ENCODE measurements around the gene ADH1A.

DNA sequence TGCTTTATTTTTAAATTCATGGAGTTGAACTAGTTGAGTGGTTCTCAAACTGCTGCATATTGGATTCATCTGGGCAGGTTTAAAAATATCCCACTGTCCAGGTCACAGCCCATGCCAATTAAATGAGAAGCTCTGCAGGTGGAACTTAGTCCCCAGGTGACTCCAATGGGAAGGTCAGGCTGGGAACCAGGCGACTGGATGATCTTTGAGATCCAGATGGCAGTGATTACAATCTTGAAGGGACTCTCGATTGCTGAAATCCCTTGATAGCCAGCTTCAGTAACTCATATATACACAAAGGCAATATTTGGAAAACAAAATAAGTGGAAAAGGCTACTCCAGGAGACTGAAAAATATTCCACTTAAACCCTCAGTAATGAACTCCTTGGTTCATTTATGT is 8.1 kb downstream of the ADH1A start:
- TF ChIP-seq, protein P1, sequence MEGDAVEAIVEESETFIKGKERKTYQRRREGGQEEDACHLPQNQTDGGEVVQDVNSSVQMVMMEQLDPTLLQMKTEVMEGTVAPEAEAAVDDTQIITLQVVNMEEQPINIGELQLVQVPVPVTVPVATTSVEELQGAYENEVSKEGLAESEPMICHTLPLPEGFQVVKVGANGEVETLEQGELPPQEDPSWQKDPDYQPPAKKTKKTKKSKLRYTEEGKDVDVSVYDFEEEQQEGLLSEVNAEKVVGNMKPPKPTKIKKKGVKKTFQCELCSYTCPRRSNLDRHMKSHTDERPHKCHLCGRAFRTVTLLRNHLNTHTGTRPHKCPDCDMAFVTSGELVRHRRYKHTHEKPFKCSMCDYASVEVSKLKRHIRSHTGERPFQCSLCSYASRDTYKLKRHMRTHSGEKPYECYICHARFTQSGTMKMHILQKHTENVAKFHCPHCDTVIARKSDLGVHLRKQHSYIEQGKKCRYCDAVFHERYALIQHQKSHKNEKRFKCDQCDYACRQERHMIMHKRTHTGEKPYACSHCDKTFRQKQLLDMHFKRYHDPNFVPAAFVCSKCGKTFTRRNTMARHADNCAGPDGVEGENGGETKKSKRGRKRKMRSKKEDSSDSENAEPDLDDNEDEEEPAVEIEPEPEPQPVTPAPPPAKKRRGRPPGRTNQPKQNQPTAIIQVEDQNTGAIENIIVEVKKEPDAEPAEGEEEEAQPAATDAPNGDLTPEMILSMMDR (IDR thresholded peaks at IDR 0.05) = no peak
- TF ChIP-seq EP300 (IDR thresholded peaks at IDR 0.05) (no peak), POLR2A (IDR thresholded peaks at IDR 0.05) (no peak), POLR2AphosphoS5 (IDR thresholded peaks at IDR 0.05) (no peak)
